Measurements from ENCODE around the gene SETD7.

DNA sequence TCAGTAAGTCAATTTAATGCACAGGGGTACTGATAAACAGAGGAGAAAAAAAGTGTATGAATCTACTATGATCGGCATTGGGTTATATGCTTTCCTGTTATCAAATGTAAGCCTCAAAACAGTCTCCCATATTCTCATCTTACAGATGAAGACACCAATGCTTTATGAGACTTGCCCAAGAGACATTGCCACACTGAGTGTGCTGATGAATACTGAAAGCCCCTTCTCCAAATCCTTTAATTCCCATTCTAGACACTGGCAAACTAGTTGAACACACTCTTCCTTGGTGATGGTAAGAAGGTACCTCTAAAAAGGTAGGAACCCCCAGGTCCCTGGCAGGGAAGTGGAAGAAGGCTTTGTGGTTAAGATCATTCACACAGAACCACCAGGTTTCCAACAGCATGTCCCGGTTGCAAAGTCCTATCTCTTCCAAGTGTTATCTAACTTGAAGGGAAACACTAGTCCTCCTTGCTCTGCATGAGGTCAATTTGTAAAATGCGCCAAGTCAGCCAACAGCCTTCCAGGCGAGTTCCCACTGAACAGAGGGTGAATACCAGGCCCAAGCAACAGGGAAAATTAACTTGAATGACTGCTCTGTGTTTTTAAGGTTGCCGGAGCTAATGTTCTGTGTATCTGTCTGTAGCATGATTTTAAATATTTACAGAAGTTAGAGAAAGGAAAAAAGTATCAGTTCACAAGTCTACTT lies 5.1 kb downstream of the SETD7 start:
- TF ChIP-seq, protein P1, sequence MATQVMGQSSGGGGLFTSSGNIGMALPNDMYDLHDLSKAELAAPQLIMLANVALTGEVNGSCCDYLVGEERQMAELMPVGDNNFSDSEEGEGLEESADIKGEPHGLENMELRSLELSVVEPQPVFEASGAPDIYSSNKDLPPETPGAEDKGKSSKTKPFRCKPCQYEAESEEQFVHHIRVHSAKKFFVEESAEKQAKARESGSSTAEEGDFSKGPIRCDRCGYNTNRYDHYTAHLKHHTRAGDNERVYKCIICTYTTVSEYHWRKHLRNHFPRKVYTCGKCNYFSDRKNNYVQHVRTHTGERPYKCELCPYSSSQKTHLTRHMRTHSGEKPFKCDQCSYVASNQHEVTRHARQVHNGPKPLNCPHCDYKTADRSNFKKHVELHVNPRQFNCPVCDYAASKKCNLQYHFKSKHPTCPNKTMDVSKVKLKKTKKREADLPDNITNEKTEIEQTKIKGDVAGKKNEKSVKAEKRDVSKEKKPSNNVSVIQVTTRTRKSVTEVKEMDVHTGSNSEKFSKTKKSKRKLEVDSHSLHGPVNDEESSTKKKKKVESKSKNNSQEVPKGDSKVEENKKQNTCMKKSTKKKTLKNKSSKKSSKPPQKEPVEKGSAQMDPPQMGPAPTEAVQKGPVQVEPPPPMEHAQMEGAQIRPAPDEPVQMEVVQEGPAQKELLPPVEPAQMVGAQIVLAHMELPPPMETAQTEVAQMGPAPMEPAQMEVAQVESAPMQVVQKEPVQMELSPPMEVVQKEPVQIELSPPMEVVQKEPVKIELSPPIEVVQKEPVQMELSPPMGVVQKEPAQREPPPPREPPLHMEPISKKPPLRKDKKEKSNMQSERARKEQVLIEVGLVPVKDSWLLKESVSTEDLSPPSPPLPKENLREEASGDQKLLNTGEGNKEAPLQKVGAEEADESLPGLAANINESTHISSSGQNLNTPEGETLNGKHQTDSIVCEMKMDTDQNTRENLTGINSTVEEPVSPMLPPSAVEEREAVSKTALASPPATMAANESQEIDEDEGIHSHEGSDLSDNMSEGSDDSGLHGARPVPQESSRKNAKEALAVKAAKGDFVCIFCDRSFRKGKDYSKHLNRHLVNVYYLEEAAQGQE (IDR thresholded peaks at IDR 0.05; ENCODE audit: insufficient read depth in 1 of 2, low read depth in 2 of 2, low read length in 2 of 2) = no peak
- TF ChIP-seq TAF1 (IDR thresholded peaks at IDR 0.05; ENCODE audit: borderline replicate concordance, insufficient read depth, low read length) (no peak), POLR2AphosphoS5 (IDR thresholded peaks at IDR 0.05; ENCODE audit: low read depth, low read length) (no peak), FOXP2 (optimal IDR thresholded peaks at IDR 0.05; ENCODE audit: borderline replicate concordance, extremely low read depth, extremely low read length, insufficient read depth) (no peak), SIN3A (IDR thresholded peaks at IDR 0.05; ENCODE audit: borderline replicate concordance, insufficient read depth, low read length) (no peak)
